ENCODE data around the gene IQCF6.
"Not testable (repeated sequence)": the region's sequence is repeated elsewhere in the genome, so short reads cannot be mapped to it uniquely, and the experiment has no call there.

The IQCF6 gene

GRCh38 chr3:51779137-51779536 is at the start of gene IQCF6:
Gene IQCF6 (minus strand): TSS chr3:51779237. CDS start chr3:51779224, 13 bp downstream.
- DNase-seq: no peak

GRCh38 chr3:51828297-51828696 is 49.3 kb upstream of the IQCF6 start:
- DNase-seq: no peak

GRCh38 chr3:51819709-51820406 is 40.8 kb upstream of the IQCF6 start:
- no peak for DNase-seq

GRCh38 chr3:51819151-51819550 is 40.1 kb upstream of the IQCF6 start:
- DNase-seq: no peak

GRCh38 chr3:51817375-51817774 is 38.3 kb upstream of the IQCF6 start:
- no peak for DNase-seq

GRCh38 chr3:51816723-51817122 is 37.7 kb upstream of the IQCF6 start:
- no peak for DNase-seq

- DNase-seq: no peak
Observed at GRCh38 chr3:51815614-51816013, 36.6 kb upstream of the IQCF6 start.

GRCh38 chr3:51814034-51814433 is 35.0 kb upstream of the IQCF6 start:
- no peak for DNase-seq

- DNase-seq: no peak
Observed at GRCh38 chr3:51813539-51813938, 34.5 kb upstream of the IQCF6 start.

- no peak for DNase-seq
Observed at GRCh38 chr3:51808934-51809333, 29.9 kb upstream of the IQCF6 start.

GRCh38 chr3:51802106-51802703 is 23.2 kb upstream of the IQCF6 start:
- DNase-seq: no peak

- DNase-seq: no peak
Observed at GRCh38 chr3:51800750-51801125, 21.7 kb upstream of the IQCF6 start.

GRCh38 chr3:51799879-51800749 is 21.1 kb upstream of the IQCF6 start:
- no peak for DNase-seq

GRCh38 chr3:51798411-51798963 is 19.4 kb upstream of the IQCF6 start:
- no peak for DNase-seq

- DNase-seq: no peak
Observed at GRCh38 chr3:51796854-51797253, 17.8 kb upstream of the IQCF6 start.

- DNase-seq: no peak
Observed at GRCh38 chr3:51794206-51794605, 15.2 kb upstream of the IQCF6 start.

GRCh38 chr3:51792206-51792605 is 13.2 kb upstream of the IQCF6 start:
- no peak for DNase-seq

- no peak for DNase-seq
Observed at GRCh38 chr3:51789437-51789836, 10.4 kb upstream of the IQCF6 start.

- DNase-seq: not testable (repeated sequence)
Observed at GRCh38 chr3:51787576-51787975, 8.5 kb upstream of the IQCF6 start.

GRCh38 chr3:51786267-51786666 is 7.2 kb upstream of the IQCF6 start:
- no peak for DNase-seq

GRCh38 chr3:51778554-51778953 is 483 bp downstream of the IQCF6 start:
- DNase-seq: no peak

- DNase-seq: peak; percentile 49
Observed at GRCh38 chr3:51777985-51778384, 1.1 kb downstream of the IQCF6 start.

- no peak for DNase-seq
Observed at GRCh38 chr3:51773529-51774056, 5.4 kb downstream of the IQCF6 start.

Data from NCI-H1092 (cell line).